HG03575 (cell line): ENCODE results near the gene BBS9.
A peak's percentile ranks its signal among the peaks of the same experiment; 100 is the strongest.

ENCODE experiments used
- ATAC-seq: cut with Tn5 transposase; IDR thresholded peaks from one replicate; pipeline ENCODE4 v1.9.1; 2021; ENCODE audit not compliant: unreplicated experiment, insufficient number of reproducible peaks, low FRiP score; ENCODE audit errors: extremely low read depth

The BBS9 gene

DNA sequence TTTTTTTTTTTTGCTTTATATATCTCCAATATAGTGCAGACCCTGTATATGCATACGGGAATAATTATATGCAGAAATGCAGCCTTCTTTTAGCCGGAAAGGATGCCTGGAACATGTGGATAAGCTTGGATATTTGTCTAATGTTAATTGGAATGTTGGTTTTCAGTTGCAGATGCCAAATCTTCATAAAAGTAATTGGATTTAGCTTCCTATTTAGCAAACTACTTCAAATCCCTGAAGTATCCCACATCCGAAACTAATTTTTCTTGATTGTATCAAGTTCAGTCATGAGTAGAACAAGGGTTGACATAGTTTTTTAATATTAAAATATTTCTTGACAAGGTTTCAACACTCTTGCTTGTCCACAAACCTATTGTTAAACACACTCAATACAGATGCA lies 281.7 kb downstream of the BBS9 start:
- no peak for ATAC-seq

DNA sequence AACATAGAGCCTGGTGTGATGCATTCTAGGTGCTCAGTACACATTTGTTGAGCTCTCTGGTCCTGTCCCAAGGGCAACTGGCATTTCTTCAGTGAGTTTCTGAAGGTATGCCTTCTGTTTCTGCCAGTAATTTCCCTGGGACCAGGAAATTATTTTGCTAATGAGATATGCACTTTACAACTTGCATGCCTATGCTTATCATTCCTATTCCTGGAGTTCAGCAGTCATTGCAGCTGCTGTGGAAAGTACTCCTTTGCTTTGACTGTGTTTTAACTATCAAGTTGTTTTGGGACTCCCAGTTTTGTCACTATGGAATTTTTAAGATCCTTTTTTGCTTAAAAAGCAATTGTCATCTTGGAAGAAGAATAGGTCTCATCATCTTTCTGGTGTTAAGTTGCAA lies 283.0 kb downstream of the BBS9 start:
- no peak for ATAC-seq

DNA sequence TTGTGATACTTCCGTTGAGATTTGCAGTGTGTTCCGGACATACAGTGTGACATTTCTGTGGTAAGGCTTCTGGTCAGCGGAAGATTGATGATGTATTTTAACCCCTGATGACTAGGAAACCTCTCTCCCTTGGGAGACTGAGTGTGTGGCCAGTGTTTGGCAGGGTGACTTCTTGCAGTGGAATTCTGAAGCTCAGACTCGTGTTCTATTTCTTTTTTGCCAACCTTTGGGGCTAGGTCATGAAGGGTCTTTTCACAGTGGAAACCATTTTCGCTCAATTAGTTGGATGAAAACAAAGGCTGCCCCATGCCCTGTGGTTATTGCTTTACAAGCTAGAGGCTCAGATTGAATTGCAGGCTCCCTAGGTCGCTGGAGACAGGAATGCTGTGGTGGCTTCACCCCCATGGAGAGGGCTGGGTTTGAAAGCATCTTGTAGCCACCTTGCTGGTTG lies 288.9 kb downstream of the BBS9 start:
- ATAC-seq = no peak

DNA sequence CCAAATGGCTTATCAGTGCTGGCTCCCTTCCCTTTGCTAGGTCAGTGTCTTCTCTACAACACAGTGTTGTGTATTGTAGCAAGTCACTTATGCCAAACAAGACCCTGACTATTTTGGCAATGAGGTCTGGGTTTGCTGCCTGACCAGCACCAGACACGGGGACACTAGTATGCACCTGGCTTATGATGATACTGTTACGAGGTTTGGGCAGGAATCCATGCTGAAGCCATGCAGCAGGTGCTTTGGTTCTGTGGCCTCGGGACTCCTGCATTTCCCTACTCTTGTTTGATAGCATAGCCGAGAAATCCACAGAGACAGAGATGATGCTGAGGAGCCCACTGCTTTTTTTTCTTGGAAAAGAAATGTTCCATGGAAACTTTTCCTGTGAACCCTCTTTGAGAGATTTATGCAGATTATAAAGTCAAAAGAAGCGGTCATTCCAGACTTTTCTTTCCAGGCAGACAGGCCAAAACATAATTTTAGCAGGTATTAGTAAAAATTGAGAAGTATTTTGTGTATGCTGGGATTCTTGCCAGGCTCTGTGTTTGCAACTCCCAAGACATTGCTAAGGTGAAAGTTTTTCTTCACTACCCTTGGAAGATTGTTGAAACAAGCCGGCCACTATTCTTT lies 291.1 kb downstream of the BBS9 start:
- ATAC-seq = no peak

DNA sequence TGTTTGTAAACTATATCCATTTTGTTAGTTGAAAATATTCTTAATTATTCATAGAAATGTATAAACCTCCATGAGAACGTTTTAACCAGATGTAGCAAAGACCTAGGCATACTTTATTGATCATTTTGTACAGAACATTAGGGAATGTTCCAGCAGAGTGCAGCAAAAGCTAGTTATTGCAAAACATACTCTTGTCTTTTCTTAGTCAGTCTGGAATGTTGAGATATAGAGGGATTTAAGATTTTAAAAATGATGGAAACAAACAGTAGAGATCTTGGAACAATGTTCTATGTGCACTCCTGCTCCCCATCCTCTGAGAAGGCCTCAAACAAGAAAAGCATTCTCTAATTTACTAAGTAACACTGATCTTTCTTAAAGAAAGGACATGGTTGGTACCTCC lies 292.1 kb downstream of the BBS9 start:
- no peak for ATAC-seq

DNA sequence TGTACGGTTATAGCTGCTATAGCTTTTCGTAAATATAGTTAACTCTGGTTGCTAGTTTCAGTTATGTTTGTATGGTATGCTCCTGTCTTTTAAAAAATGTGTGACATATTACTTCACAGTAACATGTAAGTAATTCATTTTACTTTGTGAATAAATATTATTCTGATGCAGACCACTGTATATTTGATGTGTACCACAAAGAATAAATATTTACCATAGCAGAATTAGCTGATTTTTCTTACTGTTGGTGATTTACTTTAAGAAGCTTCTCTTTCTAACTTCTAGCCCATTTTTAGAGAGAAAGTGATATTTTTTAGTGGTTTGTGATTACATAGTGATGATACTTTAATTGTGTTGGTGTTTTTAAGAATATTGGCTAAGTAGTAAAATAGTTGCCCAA lies 292.8 kb downstream of the BBS9 start:
- ATAC-seq = no peak

DNA sequence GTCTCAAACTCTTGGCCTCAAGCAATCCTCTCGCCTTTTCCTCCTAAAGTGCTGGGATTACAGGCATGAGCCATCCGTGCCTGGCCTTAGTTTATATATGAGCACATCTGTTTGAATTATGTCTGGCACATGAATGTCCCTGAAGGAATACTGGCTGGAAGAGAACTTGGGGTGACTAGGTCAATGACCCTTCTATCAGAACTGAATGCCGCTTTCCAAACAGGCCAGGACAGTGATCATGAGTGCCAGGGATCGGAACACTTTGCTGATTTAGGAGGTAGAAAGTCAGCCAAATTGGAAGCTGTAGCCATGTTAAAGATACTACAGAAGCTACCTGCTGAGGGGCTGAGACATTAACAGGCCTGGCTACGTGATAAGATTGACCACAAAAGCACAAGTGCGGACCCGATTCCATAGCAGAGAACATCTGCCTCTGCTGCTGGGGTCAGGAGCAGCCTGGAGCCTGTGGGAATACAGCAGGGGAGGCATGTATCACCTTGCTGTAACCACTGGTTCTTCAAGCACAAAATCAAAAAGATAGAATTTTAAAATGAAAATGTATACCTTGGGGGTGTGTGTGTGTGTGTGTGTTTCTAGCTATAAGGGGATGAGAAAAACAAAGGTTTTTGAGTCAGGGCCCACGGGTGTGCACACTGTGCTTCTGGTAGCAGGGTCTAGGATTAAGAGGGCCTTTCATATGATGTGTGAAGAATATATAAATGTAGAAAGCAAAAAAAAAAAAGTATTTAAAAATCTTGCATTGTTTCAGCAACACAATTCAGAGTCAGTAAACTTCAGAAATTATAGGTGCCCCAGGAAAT lies 293.7 kb downstream of the BBS9 start:
- ATAC-seq = no peak

DNA sequence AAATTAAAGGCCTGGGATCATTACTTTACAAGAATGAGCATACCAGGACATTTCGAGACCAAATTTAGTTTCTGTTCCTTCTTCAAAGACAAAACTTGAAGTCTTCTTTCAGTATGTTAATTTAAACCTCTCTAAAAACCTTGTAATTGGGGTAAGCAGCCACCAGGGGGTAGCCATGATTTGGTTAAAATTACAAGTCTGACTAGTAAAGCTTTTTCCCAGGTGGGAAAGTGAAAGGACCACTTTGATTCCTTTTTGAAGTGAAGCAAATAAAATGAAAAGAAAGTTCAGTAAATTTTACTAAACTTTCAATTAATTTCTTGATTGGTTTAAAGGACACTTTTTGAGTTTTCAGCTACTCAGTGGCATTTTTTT lies 294.3 kb downstream of the BBS9 start:
- ATAC-seq = peak; percentile 95

DNA sequence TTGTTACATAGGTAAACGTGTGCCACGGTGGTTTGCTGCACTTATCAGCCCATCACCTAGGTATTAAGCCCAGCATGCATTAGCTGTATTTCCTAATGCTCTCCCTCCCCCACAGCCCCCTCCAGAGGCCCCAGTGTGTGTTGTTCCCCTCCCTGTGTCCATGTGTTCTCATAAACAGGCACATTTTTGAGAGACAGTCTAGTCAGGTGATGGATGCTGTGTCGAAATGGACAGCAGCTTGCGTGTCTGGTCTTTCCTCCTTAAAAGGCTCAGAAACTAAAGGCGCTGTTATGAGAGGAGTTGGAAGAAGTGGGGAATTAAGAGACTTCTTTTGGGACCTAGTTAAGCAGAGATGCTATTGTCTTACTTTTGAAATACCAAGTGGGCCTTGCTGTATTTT lies 296.0 kb downstream of the BBS9 start:
- ATAC-seq = no peak

DNA sequence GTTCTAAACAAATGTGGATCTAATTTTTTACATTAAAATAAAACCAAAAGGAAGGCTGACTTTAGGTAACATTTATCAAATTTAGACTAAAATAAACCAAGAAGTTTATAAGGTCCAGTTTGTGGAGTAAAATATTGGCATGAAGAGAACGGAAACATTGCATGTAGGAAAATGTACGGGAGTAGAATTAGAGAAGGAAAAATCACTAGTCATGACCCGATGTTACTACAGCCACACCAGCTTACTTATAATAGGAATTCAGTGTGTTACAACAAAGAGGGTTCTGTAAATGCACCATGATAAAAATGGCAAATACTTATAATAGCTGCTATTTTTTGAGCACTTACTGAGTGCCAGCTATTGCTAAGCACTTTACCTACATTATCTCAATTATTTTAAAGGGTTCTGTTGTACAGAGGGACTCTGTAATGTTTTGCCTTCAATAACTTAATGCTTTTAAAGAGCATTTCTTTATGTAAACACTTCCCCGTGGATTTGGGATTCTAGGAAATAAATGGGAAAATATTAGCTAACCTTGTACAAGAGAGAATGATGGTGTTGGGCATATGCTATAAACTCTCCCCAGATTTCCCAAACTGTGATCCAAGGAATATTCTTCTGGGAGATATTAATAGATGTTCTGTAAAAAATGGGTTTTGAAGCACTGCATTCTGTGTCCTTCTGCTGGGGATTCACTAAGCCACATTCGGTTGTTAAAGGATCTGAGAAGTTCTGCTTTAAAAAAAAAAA lies 296.7 kb downstream of the BBS9 start:
- no peak for ATAC-seq

DNA sequence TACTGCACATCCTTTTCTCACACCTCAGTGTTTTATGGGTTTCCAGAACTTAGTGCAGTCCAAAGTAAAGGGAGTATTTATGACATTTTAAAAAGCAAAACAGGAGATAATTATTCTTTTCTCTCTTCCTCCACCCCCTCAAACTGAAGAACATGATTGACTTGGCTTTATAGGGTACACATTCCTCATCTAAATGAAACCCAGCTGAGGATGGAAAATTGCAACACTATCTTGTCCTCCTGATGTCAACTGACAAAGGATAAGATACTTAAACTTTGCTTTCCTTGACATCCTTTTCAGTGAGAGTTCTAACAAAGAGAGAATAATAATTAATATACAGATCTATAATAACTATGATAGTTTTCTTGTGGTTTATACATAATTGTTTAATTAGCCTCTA lies 299.1 kb downstream of the BBS9 start:
- no peak for ATAC-seq

DNA sequence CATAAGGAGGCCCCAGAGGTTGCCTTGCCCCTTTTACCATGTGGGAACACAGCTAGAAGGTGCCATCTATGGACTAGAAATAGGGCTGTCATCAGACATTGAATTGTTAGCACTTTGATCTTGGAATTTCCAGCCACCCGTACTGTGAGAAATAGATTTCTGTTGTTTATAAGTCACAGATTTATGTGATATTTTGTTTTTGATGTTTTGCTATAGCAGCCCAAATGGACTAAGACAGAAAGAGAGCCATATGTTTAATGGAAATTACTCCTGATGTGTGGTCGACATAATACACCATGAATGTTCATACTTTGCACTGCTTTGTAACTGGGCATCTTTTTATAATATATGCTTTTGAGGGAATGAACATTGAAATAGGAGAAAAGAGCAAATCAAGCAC lies 302.2 kb downstream of the BBS9 start:
- no peak for ATAC-seq

DNA sequence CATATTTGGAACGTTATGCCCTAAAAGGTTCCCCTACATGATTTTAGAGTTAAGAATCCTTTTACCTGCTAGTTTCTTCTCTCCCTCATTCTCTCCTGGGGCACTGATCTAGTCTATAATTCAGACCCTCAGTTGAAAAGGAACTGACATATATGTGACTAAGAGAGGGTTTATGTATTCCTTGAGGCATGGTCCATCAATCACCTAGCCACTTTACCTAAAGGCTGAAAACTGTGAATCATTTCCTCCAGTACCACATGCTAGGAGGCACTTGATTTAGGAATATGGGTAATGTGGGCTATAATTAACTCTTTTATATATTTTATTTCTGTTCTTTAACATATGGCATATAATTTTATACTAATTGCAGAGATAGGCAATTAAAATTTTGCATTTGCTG lies 303.5 kb downstream of the BBS9 start:
- ATAC-seq = no peak

DNA sequence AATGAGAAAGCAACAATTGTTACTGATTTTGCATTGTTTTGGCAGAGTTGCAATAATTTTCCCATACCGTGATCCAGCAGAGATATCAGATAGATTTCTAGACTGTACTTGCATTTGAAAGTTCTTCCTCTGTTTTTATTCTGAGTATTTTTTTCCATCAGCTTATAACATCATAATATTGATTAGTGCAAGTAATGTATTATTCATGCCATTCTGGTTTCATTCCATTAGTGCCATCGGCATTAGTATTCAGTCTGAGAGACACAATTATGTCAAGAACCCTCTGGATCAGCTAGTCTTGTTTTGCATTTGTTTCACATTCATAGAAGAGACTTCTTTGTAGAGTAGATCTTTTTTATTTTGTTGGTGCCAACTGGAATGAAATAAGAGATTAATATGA lies 304.0 kb downstream of the BBS9 start:
- ATAC-seq = no peak

DNA sequence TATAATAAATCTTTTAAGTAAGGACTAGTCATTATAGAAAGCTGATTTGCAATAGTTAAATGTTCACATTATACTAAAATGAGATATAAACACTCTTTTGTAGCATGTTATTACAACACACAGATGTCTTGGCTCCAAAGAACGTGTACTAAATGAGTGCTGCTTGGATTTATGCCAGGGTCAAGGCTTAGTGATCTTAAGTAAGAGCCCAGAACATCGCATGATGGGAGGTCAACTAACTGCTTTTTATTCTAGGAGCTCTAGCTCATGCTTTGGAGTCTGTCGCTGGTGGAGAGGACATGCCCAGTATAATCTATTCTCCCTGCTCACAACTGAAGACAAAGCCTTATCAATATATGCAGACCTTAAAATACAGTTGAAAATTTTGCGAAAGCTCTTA lies 315.1 kb downstream of the BBS9 start:
- no peak for ATAC-seq

DNA sequence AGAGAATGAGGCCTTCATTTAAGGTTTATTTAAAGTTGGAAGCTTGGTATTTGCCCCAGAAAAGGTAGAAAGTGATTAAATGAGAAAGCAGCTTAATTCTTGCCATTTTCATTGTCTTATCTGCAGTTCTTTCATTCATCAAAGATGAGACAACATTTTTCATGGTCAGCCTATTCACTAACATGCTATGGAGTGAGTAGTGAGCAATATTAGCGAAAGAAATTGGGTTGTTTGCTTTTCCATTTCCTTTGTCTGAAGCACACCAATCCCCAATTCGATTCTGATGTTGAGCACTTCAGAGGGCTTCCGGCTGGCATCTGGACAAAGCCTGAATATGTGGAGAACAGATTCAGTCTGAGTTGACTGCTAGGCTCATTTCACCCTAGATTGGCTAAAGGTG lies 317.2 kb downstream of the BBS9 start:
- no peak for ATAC-seq

DNA sequence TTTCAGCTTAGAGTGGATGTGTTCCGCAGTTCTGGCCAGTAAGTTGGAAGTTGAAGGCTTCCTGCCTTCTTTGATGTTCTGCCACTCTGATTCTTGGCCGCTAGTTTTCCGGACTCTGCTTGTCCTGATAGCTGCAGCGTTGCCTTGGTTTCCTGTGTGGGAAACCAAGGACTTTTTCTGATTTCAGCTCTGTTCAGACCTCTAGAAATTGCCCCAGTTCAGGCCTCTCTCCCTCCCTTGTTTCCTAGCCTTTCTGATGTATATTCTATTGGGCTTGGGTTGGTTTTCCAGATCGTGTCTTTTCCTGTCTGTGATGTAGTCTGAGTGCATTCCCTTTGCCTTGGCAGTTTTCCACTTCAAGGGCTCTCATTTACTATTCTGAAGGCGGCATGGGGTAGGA lies 318.7 kb downstream of the BBS9 start:
- ATAC-seq = no peak

DNA sequence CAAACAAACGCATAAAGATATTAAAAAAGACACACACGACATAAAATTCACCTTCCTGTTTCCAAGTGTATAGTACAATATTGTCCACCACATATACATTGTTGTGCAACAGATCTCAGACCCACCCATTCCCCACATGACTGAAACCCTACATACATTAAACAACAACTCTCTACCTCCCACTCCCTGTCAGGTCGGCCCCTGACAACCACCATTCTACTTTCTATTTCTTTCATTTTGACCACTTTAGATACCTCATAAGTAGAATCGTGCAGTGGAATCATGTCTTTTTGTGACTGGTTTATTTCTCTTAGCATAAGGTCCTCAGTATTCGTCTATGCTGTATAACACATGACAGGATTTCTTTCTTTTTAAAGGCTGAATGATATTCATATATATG lies 320.5 kb downstream of the BBS9 start:
- ATAC-seq = no peak

DNA sequence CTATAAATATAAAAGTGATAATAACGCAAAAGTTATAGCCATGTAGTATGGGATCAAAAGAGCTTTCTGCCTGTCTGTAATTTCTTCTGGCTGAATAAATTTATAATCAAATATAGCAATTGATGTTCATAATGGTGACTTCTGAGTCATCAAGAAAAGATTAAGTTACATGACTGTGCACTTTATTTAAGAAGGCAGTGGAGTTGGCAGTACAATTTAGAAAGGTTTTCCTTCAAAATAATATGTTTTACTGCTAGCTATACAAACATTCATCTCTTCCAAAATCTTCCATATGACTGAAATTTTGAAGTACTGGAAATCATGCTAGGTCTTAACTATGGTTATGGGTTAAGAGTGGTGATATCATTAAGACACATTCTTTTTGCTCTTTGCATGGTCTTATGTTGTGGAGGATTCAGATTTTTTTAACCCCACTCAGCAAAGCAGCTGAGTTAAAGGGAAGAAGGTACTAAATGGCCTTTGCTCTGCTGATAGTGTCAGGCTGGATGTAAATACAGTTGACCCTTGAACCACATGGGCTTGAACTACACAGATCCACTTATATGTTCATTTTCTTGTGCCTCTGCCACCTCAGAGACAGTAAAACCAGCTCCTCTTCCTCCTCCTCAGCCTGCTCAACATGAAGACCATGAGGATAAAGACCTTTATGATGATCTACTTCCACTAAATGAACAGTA lies 323.6 kb downstream of the BBS9 start:
- ATAC-seq = no peak

DNA sequence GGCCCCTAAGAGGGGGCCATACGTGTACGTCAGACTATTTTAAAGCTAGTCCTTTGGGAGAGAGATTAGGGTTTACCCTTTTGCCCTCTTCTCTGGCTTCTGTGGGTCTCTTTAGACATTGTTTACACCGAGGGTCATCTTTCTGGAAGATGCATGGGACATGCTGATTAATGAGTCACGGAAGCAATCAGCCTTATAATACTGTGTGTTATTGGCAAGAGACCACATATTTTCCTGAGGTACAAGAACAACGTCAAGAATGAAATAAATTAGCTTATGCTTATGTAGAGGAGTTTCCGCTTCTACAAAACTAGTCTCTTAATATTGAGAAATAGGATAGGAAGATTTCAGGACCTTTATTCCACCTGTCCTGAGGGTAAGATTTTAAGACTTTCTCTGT lies 327.7 kb downstream of the BBS9 start:
- no peak for ATAC-seq
